Right lobe of liver (tissue), 6 donors: ENCODE measurements around the gene NCKAP1. TPM values are rescaled to one million over a fixed set of nuclear protein-coding genes. Genes with fewer than 3 reads are reported as not detected.

ENCODE experiments used
- ATAC-seq, 4 donors: fragments of 200-7000 bp; cut with Tn5 transposase; one replicate each; pipeline ENCODE4 v1.9.1; 2020; ENCODE audit warnings: mild to moderate bottlenecking in 4 of 4, moderate library complexity in 4 of 4
- DNase-seq, 3 donors: peaks; one replicate each; pipeline ENCODE4 v3.0.0-alpha.2; 2020
- H3K27ac ChIP-seq, 3 donors: fragments of 200-600 bp; one replicate each; pipeline ENCODE4 v1.8.0; 2022
- H3K27me3 ChIP-seq, 2 donors: fragments of 200-600 bp; one replicate each; pipeline ENCODE4 v1.8.0; 2022
- H3K36me3 ChIP-seq, 4 donors: fragments of 200-600 bp; sonication (generic) in 1 of 4; one replicate each; pipeline versions ENCODE4 v1.5.1 to v1.8.0; 2017 to 2022; ENCODE audit warnings: control low read depth in 1 of 4
- H3K4me1 ChIP-seq, 4 donors: fragments of 200-600 bp; sonication (generic) in 1 of 4; one replicate each; pipeline versions ENCODE4 v1.5.1 to v1.8.0; 2017 to 2022; ENCODE audit warnings: control low read depth in 1 of 4
- H3K4me3 ChIP-seq, 3 donors: fragments of 200-600 bp; one replicate each; pipeline ENCODE4 v1.8.0; 2022
- H3K9me3 ChIP-seq, 4 donors: fragments of 200-600 bp; sonication (generic) in 1 of 4; one replicate each; pipeline versions ENCODE4 v1.5.1 to v1.8.0; 2017 to 2022; ENCODE audit warnings: control low read depth in 1 of 4
- POLR2A ChIP-seq: fragments of 450-650 bp; IDR thresholded peaks from one replicate; pipeline ENCODE4 v1.6.1; 2017; ENCODE audit warnings: antibody characterized with exemption, mild to moderate bottlenecking
- WGBS: methylation state at CpG from one replicate; pipeline ENCODE4 v1.1.6; 2018; ENCODE audit warnings: low coverage, low lambda C conversion rate; ENCODE audit not compliant: insufficient coverage; ENCODE audit errors: missing lambda C conversion rate; 5-methylcytosine and 5-hydroxymethylcytosine counted together
- intact Hi-C, 2 donors: fragments of 100-400 bp; cut with DNase I; formaldehyde crosslinking; loops; one replicate each; pipeline versions ENCODE4 v1.11.2 to v1.14.1; 2022
- total RNA-seq, 6 experiments: library from RNA; depleted of rRNA in 2 of 6; stranded (reverse); fragments of >200 nt in 2 of 6; fragmentation: NEBNext Ultra II Directional in 3 of 6; extraction: Animal tissue kit (Norgen Biotek cat#: 25700) in 3 of 6; gene quantifications; one replicate each; pipeline versions ENCODE4 v1.1.0 to v1.2.4, GENCODE V29; 2016 to 2023
- TF ChIP-seq, protein P1 (sequence below), 4 donors: fragments of 200-600 bp in 3 of 4; fragments of 450-650 bp in 1 of 4; IDR thresholded peaks; one replicate each; pipeline versions ENCODE4 v1.5.1 to v1.8.0; 2016 to 2022; ENCODE audit warnings: antibody characterized with exemption in 4 of 4, mild to moderate bottlenecking in 2 of 4
- donor health status: DM: no; HTN: yes; CAD: no.
- donor health status: DM: no; HTN: no; CAD: no.
- donor health status: DM: no; HTN: no; CAD: no.
- donor health status: DM: no; HTN: yes; CAD: no.
- donor health status: DM: no; HTN: yes; CAD: no.

The NCKAP1 gene
- total RNA-seq, 6 experiments from 2014 or later, result 31.9 to 50.3 (median 43.3) TPM

DNA sequence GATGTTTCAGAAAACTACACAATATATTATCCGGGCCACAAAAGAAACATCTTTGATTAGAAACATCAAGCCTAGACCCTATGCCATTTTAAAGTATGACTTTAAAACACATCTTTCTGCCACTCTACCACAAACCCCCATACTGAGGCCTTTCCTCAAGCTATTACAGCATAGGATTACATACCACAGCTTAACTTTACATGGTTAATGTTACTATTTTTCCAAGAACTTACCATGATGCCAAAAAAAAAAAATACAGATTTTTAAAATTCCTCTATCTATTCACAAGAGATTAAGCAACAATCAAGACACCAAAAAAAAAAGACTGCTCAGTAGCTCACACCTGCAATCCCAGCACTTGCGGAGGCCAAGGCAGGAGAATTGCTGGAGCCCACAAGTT lies 9.0 kb downstream of the NCKAP1 start:
- peaks cover 0 to 35% (median 6%) of the 10 kb centered on the region in 4 donors for H3K4me1 ChIP-seq
- 95% methylated on average over 2 of the region's 2 CpGs for WGBS
- H3K4me3 ChIP-seq, result no peak overlapping the region
- no peak for ATAC-seq
- H3K27me3 ChIP-seq, result no peaks in the 10 kb centered on the region
- no peaks in the 10 kb centered on the region for H3K36me3 ChIP-seq
- H3K9me3 ChIP-seq, result no peaks in the 10 kb centered on the region
- intact Hi-C loops, result no loop called here
- no peak overlapping the region for H3K27ac ChIP-seq
- TF ChIP-seq POLR2A, result no peak
- TF ChIP-seq, protein P1, sequence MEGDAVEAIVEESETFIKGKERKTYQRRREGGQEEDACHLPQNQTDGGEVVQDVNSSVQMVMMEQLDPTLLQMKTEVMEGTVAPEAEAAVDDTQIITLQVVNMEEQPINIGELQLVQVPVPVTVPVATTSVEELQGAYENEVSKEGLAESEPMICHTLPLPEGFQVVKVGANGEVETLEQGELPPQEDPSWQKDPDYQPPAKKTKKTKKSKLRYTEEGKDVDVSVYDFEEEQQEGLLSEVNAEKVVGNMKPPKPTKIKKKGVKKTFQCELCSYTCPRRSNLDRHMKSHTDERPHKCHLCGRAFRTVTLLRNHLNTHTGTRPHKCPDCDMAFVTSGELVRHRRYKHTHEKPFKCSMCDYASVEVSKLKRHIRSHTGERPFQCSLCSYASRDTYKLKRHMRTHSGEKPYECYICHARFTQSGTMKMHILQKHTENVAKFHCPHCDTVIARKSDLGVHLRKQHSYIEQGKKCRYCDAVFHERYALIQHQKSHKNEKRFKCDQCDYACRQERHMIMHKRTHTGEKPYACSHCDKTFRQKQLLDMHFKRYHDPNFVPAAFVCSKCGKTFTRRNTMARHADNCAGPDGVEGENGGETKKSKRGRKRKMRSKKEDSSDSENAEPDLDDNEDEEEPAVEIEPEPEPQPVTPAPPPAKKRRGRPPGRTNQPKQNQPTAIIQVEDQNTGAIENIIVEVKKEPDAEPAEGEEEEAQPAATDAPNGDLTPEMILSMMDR (IDR thresholded peaks at IDR 0.05), result no peak
- DNase-seq, result no peak

DNA sequence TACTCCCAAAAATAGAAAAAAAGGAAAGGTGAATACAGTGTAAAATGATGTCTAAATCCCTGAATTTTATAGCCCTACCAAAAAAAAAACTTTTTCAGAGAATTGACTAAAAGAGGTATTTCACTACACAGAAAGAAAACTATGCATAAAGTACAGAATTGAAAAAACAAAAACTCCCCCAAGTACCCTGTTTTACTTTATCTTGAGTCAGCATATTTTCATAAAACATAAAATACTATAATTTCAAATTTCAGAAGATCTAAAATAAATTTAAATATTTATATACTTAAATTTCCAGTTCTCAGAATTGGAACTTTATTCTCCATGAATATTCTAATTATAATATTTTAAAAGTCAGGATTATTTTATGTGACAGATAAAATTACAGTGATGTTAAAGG lies 10.1 kb downstream of the NCKAP1 start:
- H3K36me3 ChIP-seq, result no peaks in the 10 kb centered on the region
- intact Hi-C loops, result no loop called here
- no peaks in the 10 kb centered on the region for H3K9me3 ChIP-seq
- H3K27me3 ChIP-seq, result no peaks in the 10 kb centered on the region
- ATAC-seq, result no peak
- H3K27ac ChIP-seq, result no peak overlapping the region
- no peak overlapping the region for H3K4me3 ChIP-seq
- H3K4me1 ChIP-seq, result peaks cover 0 to 35% (median 6%) of the 10 kb centered on the region in 4 donors
- TF ChIP-seq, protein P1 (IDR thresholded peaks at IDR 0.05), result no peak
- TF ChIP-seq POLR2A, result no peak
- DNase-seq, result no peak

DNA sequence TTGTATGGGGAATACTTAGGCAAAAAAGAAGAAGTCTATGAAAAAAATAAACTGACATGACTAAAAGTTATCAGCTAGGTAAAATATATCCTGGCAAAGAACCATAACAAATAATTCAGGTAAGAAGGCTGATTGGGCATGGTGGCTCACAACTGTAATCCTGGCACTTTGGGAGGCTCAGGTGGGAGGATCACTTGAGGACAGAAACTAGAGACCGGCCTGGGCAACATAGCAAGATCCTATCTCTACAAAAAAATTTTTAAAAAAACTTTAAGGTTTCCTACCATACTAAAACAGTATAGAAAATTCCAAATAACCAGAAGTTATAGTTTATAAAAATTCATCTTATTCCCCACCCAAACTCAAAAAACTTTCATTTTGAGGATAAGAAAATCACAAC lies 10.8 kb downstream of the NCKAP1 start:
- H3K4me3 ChIP-seq, result no peak overlapping the region
- TF ChIP-seq, protein P1 (IDR thresholded peaks at IDR 0.05), result no peak
- TF ChIP-seq POLR2A, result no peak
- H3K27me3 ChIP-seq, result no peaks in the 10 kb centered on the region
- H3K9me3 ChIP-seq, result no peaks in the 10 kb centered on the region
- intact Hi-C loops, result no loop called here
- DNase-seq (no peak), ATAC-seq (no peak)
- peaks cover 0 to 35% (median 6%) of the 10 kb centered on the region in 4 donors for H3K4me1 ChIP-seq
- H3K36me3 ChIP-seq, result no peaks in the 10 kb centered on the region
- no peak overlapping the region for H3K27ac ChIP-seq
- WGBS, result 100% methylated on average over 1 of the region's 1 CpG

DNA sequence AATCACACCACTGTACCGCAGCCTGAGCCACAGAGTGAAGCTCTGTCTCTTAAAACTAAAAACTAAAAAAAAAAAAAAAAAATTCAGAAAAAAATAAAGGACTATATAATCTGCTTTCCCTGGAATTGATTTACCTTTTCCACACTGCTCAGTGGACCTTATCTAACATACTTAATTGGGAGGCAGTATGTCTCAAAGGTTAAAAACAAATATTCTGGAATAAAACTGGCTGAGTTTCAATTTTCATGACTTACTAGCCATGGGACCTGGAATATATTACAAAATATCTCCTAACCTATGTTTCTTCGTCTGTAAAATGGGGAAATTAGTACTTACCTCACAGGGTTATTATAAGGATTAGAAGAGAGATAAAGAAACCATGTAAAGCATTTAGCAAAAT lies 11.8 kb downstream of the NCKAP1 start:
- TF ChIP-seq POLR2A, result no peak
- TF ChIP-seq, protein P1 (IDR thresholded peaks at IDR 0.05), result no peak
- Histone ChIP-seq H3K4me1 (peaks cover 0 to 25% (median 2%) of the 10 kb centered on the region in 4 donors), H3K27ac (no peak overlapping the region), H3K36me3 (no peaks in the 10 kb centered on the region), H3K27me3 (no peaks in the 10 kb centered on the region), H3K9me3 (no peaks in the 10 kb centered on the region), H3K4me3 (no peak overlapping the region)
- ATAC-seq (peak; percentile 67 to 93 (median 82)), DNase-seq (no peak)
- WGBS, result 46% methylated on average over 2 of the region's 2 CpGs
- intact Hi-C loops, result no loop called here

DNA sequence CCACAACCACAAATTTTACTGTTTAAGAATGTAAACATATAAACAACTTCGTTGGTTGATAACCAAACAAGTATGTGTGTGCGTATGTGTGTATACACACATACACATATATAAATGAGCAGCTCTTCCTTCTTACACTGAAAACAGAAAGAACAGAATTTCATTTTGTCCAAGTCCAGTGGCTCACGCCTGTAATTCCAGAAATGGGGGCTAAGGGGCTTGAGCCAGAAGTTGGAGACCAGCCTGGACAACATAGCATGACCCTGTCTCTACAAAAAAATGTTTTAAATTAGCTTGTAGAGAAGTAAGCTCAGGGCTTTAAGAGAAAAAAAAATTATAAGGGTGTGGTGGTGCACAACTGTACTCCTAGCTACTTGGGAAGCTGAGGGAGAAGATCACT lies 12.3 kb downstream of the NCKAP1 start:
- no peak overlapping the region for H3K27ac ChIP-seq
- 77% methylated on average over 3 of the region's 3 CpGs for WGBS
- TF ChIP-seq, protein P1 (IDR thresholded peaks at IDR 0.05), result no peak
- TF ChIP-seq POLR2A, result no peak
- H3K9me3 ChIP-seq, result no peaks in the 10 kb centered on the region
- no peaks in the 10 kb centered on the region for H3K27me3 ChIP-seq
- peaks cover 0 to 20% (median 0%) of the 10 kb centered on the region in 4 donors for H3K4me1 ChIP-seq
- DNase-seq (no peak), ATAC-seq (no peak)
- intact Hi-C loops, result no loop called here
- H3K36me3 ChIP-seq, result no peaks in the 10 kb centered on the region
- no peak overlapping the region for H3K4me3 ChIP-seq
